Adrenal gland (tissue), 12 donors: ENCODE measurements around the gene RBPJ. TPM values are rescaled to one million over a fixed set of nuclear protein-coding genes. Genes with fewer than 3 reads are reported as not detected.

Source experiments
- DNase-seq, 7 donors: peaks; one replicate each; pipeline ENCODE4 v3.0.0-alpha.2; 2019 to 2020
- H3K27ac ChIP-seq, 5 donors: fragments of 200-600 bp; sonication (generic) in 4 of 5; 1 replicate in 3 of 5; 2 replicates in 2 of 5; pipeline versions ENCODE4 v1.5.1 to v1.8.0; 2016 to 2020; ENCODE audit warnings: mild to moderate bottlenecking in 1 of 5
- H3K27me3 ChIP-seq: fragments of 200-600 bp; 2 replicates; pipeline ENCODE4 v1.8.0; 2021
- H3K36me3 ChIP-seq, 2 donors: fragments of 200-600 bp; replicated peaks in 1 of 2; 1 replicate in 1 of 2; 2 replicates in 1 of 2; pipeline versions ENCODE4 v1.5.1 to v1.8.0; 2018 to 2022
- H3K4me1 ChIP-seq, 2 donors: fragments of 200-600 bp; replicated peaks in 1 of 2; 1 replicate in 1 of 2; 2 replicates in 1 of 2; pipeline versions ENCODE4 v1.5.1 to v1.8.0; 2018 to 2021
- H3K4me3 ChIP-seq, 4 donors: fragments of 200-600 bp; sonication (generic) in 3 of 4; one replicate each; pipeline ENCODE4 v1.5.1; 2016 to 2018
- H3K9me3 ChIP-seq, 3 donors: fragments of 200-600 bp; sonication (generic) in 1 of 3; replicated peaks in 1 of 3; 1 replicate in 2 of 3; 2 replicates in 1 of 3; pipeline versions ENCODE4 v1.5.1 to v1.8.0; 2016 to 2021
- CTCF ChIP-seq, 6 experiments: fragments of 450-650 bp in 4 of 6; fragments of 200-600 bp in 2 of 6; sonication (generic) in 1 of 6; IDR thresholded peaks; 1 replicate in 5 of 6; 2 replicates in 1 of 6; pipeline versions ENCODE4 v1.5.1 to v1.8.0; 2016 to 2021; ENCODE audit warnings: antibody characterized with exemption in 6 of 6, mild to moderate bottlenecking in 2 of 6, moderate library complexity in 1 of 6
- POLR2A ChIP-seq, 2 donors: fragments of 450-650 bp; IDR thresholded peaks; one replicate each; pipeline ENCODE4 v1.6.1; 2017; ENCODE audit warnings: antibody characterized with exemption in 2 of 2, mild to moderate bottlenecking in 2 of 2, moderate library complexity in 1 of 2
- WGBS, 4 donors: extraction: QIAGEN DNeasy Blood & Tissue Kit in 2 of 4; methylation state at CpG; one replicate each; pipeline versions ENCODE4 v1.1.5 to v1.1.7; 2013 to 2017; 5-methylcytosine and 5-hydroxymethylcytosine counted together
- intact Hi-C, 2 donors: fragments of 100-400 bp; cut with DNase I; formaldehyde crosslinking; loops; one replicate each; pipeline versions ENCODE4 v1.14.1 to v1.15.0; 2022 to 2023
- polyA plus RNA-seq, 3 donors: library from polyadenylated mRNA; stranded (reverse); fragments of 200-250 nt in 2 of 3; fragments of 350-450 nt in 1 of 3; fragmentation: Illumina TruSeq in 1 of 3; extraction: RNeasy Lipid Tissue Mini Kit (QIAGEN cat#74804) in 1 of 3; gene quantifications; one replicate each; pipeline ENCODE4 v1.2.3, GENCODE V29; 2013 to 2014
- total RNA-seq, 9 donors: library from RNA; depleted of rRNA in 4 of 9; stranded (reverse); fragments of >200 nt in 4 of 9; fragments of 120-200 nt in 1 of 9; fragmentation: NEBNext Ultra II Directional in 1 of 9; extraction: Animal tissue kit (Norgen Biotek cat#: 25700) in 1 of 9; gene quantifications; one replicate each; pipeline versions ENCODE4 v1.1.0 to v1.2.4, GENCODE V29; 2013 to 2023
- donor health status: healthy with polysubstance abuse.
- donor health status: Bipolar disorder and iron deficiency.
- donor health status: DM: yes; HTN: yes; CAD: no.
- donor health status: DM: no; HTN: no; CAD: no.
- donor health status: DM: no; HTN: no; CAD: no.
- donor health status: DM: yes; HTN: yes; CAD: no.

The RBPJ gene
- total and polyA plus RNA-seq, 12 donors = 23.4 to 76.1 (median 51.8) TPM

GRCh38 chr4:26369581-26369980, 48.8 kb downstream of the RBPJ start:
- peaks cover 0 to 38% of the 10 kb centered on the region in 2 donors for H3K4me1 ChIP-seq

GRCh38 chr4:26372076-26372475, 51.3 kb downstream of the RBPJ start:
- 94 to 98% (median 96%) methylated on average over 3 of the region's 3 CpGs for WGBS, 4 donors

More at GRCh38 chr4:26369581-26369980, 48.8 kb downstream of the RBPJ start:
- H3K27ac ChIP-seq = no peak overlapping the region
- intact Hi-C loops = no loop called here
- no peak for DNase-seq
- no peaks in the 10 kb centered on the region for H3K36me3 ChIP-seq
- H3K9me3 ChIP-seq = no peaks in the 10 kb centered on the region
- no peaks in the 10 kb centered on the region for H3K27me3 ChIP-seq
- TF ChIP-seq POLR2A (IDR thresholded peaks at IDR 0.05) (no peak), CTCF (IDR thresholded peaks at IDR 0.05) (no peak)
- no peak overlapping the region for H3K4me3 ChIP-seq

GRCh38 chr4:26372525-26373172, 51.8 kb downstream of the RBPJ start:
- Histone ChIP-seq H3K27ac (no peak overlapping the region), H3K4me1 (peaks cover 0 to 40% of the 10 kb centered on the region in 2 donors), H3K27me3 (no peaks in the 10 kb centered on the region), H3K4me3 (no peak overlapping the region), H3K9me3 (no peaks in the 10 kb centered on the region), H3K36me3 (no peaks in the 10 kb centered on the region)
- DNase-seq = peak in 2 of 7 donors; percentile 25 to 27
- no peak for TF ChIP-seq POLR2A (IDR thresholded peaks at IDR 0.05)
- no peak for TF ChIP-seq CTCF (IDR thresholded peaks at IDR 0.05)
- 46 to 56% (median 51%) methylated on average over 5 of the region's 5 CpGs for WGBS, 4 donors
- intact Hi-C loops = no loop called here

More at GRCh38 chr4:26372076-26372475, 51.3 kb downstream of the RBPJ start:
- peaks cover 0 to 38% of the 10 kb centered on the region in 2 donors for H3K4me1 ChIP-seq
- no peak for DNase-seq
- TF ChIP-seq POLR2A (IDR thresholded peaks at IDR 0.05) (no peak), CTCF (IDR thresholded peaks at IDR 0.05) (no peak)
- H3K27ac ChIP-seq = no peak overlapping the region
- no peak overlapping the region for H3K4me3 ChIP-seq
- H3K9me3 ChIP-seq = no peaks in the 10 kb centered on the region
- intact Hi-C loops = no loop called here
- H3K36me3 ChIP-seq = no peaks in the 10 kb centered on the region
- H3K27me3 ChIP-seq = no peaks in the 10 kb centered on the region

- H3K4me1 ChIP-seq = peaks cover 0 to 23% of the 10 kb centered on the region in 2 donors
- 91 to 98% (median 96%) methylated on average over 6 of the region's 6 CpGs for WGBS, 4 donors
These were observed 54.7 kb downstream of the RBPJ start for GRCh38 chr4:26375551-26375950.

More at GRCh38 chr4:26375551-26375950, 54.7 kb downstream of the RBPJ start:
- DNase-seq = no peak
- TF ChIP-seq POLR2A (IDR thresholded peaks at IDR 0.05) (no peak), CTCF (IDR thresholded peaks at IDR 0.05) (no peak)
- no peak overlapping the region for H3K4me3 ChIP-seq
- H3K27ac ChIP-seq = no peak overlapping the region
- no peaks in the 10 kb centered on the region for H3K36me3 ChIP-seq
- intact Hi-C loops = no loop called here
- no peaks in the 10 kb centered on the region for H3K9me3 ChIP-seq
- H3K27me3 ChIP-seq = no peaks in the 10 kb centered on the region
